ENCODE results near the gene RGP1.

RGP1 gene

DNA sequence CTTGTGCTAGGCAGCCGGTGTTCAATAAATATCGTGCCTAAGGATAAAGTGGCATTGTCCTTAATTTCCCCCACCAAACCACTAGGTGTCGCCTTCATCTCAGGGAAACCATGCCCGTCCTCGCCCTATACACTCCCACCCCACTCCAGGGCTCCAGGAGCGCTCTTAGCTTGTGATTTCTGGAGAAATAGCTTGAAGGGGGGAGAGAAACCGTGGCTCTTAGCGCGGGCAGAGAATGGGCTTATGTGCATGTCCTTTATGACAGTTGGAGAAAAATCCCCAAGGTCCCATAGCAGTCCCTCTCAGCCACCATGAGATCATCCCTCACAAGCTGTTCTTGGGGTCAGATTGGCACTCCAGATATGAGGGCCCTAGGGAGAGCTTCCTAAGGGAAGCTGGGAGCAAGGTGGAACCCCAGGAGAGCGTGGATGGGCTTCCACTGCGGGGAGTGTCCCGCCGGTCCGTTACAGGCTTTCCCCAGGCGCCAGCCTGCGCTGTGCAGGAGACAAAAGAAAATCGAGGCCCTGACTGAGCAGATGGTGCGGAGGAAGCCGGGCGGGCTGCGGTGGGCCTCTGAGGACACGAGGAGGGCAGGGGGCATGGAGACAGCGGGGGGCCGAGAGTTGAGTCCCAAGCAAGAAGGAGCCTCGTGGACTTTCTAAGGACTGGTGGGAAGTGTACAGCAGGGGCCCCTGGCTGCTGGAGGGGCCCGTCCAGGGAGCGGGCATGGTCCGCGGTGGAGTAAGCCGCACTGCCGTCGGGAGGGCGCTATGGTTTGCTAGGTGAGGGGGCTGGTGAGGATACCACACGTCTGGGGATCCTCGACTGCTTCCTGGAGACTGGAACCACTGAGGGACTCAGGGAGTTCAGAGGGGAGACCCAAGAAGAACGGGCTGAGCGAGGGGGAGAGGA, 41.6 kb downstream of the RGP1 start:
- TF ChIP-seq, protein P1, sequence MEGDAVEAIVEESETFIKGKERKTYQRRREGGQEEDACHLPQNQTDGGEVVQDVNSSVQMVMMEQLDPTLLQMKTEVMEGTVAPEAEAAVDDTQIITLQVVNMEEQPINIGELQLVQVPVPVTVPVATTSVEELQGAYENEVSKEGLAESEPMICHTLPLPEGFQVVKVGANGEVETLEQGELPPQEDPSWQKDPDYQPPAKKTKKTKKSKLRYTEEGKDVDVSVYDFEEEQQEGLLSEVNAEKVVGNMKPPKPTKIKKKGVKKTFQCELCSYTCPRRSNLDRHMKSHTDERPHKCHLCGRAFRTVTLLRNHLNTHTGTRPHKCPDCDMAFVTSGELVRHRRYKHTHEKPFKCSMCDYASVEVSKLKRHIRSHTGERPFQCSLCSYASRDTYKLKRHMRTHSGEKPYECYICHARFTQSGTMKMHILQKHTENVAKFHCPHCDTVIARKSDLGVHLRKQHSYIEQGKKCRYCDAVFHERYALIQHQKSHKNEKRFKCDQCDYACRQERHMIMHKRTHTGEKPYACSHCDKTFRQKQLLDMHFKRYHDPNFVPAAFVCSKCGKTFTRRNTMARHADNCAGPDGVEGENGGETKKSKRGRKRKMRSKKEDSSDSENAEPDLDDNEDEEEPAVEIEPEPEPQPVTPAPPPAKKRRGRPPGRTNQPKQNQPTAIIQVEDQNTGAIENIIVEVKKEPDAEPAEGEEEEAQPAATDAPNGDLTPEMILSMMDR (IDR thresholded peaks at IDR 0.05; ENCODE audit: low read depth, low read length), result peak; percentile 86
- peak; percentile 91 to 93 for DNase-seq (ENCODE audit: low read depth in 2 of 2)
- H3K4me3 ChIP-seq (replicated peaks in 1 of 2; ENCODE audit: low read depth in 2 of 2, low read length in 2 of 2), result no peak overlapping the region

DNA sequence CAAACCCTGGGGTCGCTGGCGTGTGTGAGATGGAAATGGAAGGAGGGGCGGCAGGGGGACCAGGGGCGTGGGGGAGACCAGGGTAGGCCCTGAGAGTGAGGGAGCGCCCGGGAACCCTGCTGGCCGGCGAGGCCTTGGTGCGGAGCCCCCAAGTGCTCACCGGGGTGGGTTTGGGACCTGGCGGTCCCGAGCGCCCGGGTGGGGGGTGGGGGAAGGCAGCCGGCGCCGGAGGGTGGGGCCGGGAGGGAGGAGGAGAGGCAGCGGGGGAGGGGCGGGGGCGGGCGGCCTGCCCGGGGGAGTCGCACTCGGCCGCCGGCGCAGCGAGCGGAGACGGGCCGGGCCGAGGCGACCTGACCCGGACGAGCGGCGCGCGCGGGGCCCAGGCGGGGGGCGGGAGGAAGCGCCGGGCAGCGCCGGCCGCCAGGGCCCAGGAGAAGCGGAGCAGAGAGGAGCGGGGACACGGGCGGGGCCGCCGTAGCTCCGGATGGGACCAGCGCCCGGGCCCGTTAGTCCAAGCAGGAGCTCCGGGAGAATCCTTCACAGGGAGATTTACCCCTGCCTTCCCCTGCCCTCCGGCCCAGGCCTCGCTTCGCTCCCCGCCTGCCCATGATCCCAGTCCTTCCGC, 42.3 kb downstream of the RGP1 start, which contains the start of gene NPR2:
NPR2 (plus strand) TSS at position 295 of the 625 bp plus-strand sequence. CDS start 818 bp downstream, outside the sequence.
- H3K4me3 ChIP-seq (replicated peaks in 1 of 2; ENCODE audit: low read depth in 2 of 2, low read length in 2 of 2), result peak within 1 kb of the TSS; percentile 55 to 59
- TF ChIP-seq, protein P1 (IDR thresholded peaks at IDR 0.05; ENCODE audit: low read depth, low read length), result no peak
- peak; percentile 31 to 53 for DNase-seq (ENCODE audit: low read depth in 2 of 2)

DNA sequence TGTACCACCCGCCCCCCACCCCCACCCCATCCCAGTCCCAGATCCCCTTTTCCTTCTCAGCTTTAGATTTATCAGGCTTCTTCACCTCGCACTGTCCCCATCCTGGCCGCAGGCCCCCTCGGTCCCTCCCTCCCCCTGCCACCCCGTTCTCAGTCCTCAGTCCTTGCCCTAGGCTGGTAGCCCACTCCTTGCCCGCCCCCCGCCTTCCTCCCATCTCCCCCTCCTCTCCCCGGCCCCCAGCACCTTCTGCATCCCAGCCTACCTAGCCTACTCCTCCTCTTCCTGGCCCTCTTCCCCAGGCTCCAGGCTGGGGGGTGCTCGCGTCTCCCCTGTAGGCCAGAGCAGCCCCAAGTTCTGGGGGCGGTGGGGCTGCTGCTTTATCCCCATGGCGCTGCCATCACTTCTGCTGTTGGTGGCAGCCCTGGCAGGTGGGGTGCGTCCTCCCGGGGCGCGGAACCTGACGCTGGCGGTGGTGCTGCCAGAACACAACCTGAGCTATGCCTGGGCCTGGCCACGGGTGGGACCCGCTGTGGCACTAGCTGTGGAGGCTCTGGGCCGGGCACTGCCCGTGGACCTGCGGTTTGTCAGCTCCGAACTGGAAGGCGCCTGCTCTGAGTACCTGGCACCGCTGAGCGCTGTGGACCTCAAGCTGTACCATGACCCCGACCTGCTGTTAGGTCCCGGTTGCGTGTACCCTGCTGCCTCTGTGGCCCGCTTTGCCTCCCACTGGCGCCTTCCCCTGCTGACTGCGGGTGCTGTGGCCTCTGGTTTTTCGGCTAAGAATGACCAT, 43.1 kb downstream of the RGP1 start:
- TF ChIP-seq, protein P1 (IDR thresholded peaks at IDR 0.05; ENCODE audit: low read depth, low read length), result no peak
- DNase-seq (ENCODE audit: low read depth in 2 of 2), result no peak
- peak overlapping the region; percentile 55 to 59 for H3K4me3 ChIP-seq (replicated peaks in 1 of 2; ENCODE audit: low read depth in 2 of 2, low read length in 2 of 2)

DNA sequence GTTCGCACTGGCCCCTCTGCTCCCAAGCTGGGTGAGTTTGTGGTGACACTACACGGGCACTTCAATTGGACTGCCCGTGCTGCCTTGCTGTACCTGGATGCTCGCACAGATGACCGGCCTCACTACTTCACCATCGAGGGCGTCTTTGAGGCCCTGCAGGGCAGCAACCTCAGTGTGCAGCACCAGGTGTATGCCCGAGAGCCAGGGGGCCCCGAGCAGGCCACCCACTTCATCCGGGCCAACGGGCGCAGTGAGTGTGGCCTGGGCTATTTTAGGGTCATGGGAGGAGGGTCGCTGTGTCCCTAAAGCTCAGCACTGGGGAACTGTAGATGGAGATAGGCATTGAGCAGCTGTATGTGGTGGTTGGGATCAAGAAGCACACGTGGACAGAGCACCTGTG, 43.7 kb downstream of the RGP1 start:
- no peak for DNase-seq (ENCODE audit: low read depth in 2 of 2)
- TF ChIP-seq, protein P1 (IDR thresholded peaks at IDR 0.05; ENCODE audit: low read depth, low read length), result no peak
- peak overlapping the region in 1 of 2 donors; percentile 9 for H3K4me3 ChIP-seq (replicated peaks in 1 of 2; ENCODE audit: low read depth in 2 of 2, low read length in 2 of 2)

DNA sequence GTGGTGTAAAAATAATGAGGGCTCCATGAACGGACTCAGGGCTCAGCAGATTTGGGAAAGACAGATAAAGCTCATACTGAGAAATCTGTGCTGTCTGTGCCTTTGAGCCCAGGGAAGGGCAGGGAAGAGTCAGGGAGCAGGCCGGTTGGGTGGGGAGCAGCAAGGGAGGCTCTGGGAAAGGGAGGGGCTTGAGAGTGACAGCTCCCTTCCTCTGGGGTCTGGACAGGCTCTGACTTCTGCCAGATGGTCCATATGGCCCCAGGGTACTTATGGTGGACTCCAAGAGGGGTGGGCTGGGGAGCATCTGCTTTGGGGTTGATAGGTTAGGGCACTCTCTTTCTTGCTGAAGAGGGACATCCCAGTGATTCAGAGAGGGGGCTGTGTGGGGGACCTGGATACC, 44.4 kb downstream of the RGP1 start:
- no peak for DNase-seq (ENCODE audit: low read depth in 2 of 2)

DNA sequence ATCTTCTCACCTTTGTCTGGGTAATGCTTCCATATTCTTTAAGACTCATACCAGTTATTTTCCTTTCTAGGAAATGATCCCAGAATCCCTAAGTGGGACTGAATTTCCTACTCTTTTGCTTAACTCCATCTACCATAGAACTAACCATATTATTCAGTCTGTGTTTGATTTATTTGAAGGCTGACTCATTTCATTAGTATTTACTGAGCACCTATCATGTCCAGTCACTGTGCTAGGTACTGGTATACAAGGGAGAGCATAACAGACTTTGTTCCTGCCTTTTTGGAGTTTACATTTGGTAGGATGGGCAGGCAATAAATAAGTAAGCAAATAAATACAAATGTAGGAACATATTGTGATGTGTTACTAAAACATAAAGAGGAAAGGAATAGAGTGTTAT, 46.6 kb downstream of the RGP1 start:
- no peak for DNase-seq (ENCODE audit: low read depth in 2 of 2)
- H3K4me3 ChIP-seq (replicated peaks in 1 of 2; ENCODE audit: low read depth in 2 of 2, low read length in 2 of 2), result no peak overlapping the region
- TF ChIP-seq, protein P1 (IDR thresholded peaks at IDR 0.05; ENCODE audit: low read depth, low read length), result no peak

More for the DNA sequence above, 44.4 kb downstream of the RGP1 start:
- TF ChIP-seq, protein P1 (IDR thresholded peaks at IDR 0.05; ENCODE audit: low read depth, low read length), result no peak
- H3K4me3 ChIP-seq (replicated peaks in 1 of 2; ENCODE audit: low read depth in 2 of 2, low read length in 2 of 2), result no peak overlapping the region

Measured in cardiac fibroblast (primary cell).